Colonic mucosa (tissue), 2 donors: ENCODE results near the gene NEUROG1. TPM values are rescaled to one million over a fixed set of nuclear protein-coding genes. Genes with fewer than 3 reads are reported as not detected.

ENCODE experiments used
- total RNA-seq, 2 donors: library from RNA; stranded (reverse); fragmentation: NEBNext Ultra II Directional in 1 of 2; extraction: Animal tissue kit (Norgen Biotek cat#: 25700) in 1 of 2; gene quantifications; one replicate each; pipeline ENCODE4 v1.2.1, GENCODE V29; 2021
- donor health status: DM: no; HTN: no; CAD: no.
- donor health status: DM: no; HTN: no; CAD: no.

Gene NEUROG1
- total RNA-seq, 2 donors from 2014 or later, result not detected

Other genes with a start within 250 kb of the NEUROG1 start
- gene MACROH2A1, start 136.7 kb downstream of the NEUROG1 start, total RNA-seq, result 100 to 1,000 TPM; 191 to 323 TPM
- not detected for gene DCANP1, start 88.6 kb downstream of the NEUROG1 start, total RNA-seq
- gene TIFAB, start 83.6 kb downstream of the NEUROG1 start, total RNA-seq, result under 1 TPM; 0.07 to 0.42 TPM
- 10 to 100 TPM; 29.8 to 68.2 TPM for gene CXCL14, start 43.0 kb upstream of the NEUROG1 start, total RNA-seq